ENCODE results near the gene SWSAP1.

The SWSAP1 gene

DNA sequence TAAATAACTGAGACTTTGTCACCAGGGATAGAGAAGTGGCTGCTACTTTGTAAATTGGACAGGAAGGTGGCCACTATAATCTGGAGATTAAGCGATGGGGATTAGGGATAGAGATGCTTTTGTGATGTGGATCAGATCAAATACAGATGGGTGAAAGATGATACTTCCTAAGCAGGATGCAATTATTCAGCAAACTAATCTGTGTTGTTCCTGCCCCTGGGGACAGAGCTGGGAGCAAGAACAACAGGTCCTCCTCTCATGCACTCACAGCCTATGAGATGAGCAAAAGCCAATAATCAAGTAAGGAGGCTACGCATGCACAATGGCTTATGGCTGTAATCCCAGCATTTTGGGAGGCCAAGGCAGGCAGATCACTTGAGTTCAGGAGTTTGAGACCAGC is 40.1 kb downstream of the SWSAP1 start:
- DNase-seq (ENCODE audit: low spot score) = no peak

- DNase-seq (ENCODE audit: low spot score) = no peak
These were observed 42.0 kb downstream of the SWSAP1 start for GRCh38 chr19:11416346-11417052.

- no peak for DNase-seq (ENCODE audit: low spot score)
These were observed 43.7 kb downstream of the SWSAP1 start for GRCh38 chr19:11418094-11418548.

- no peak for DNase-seq (ENCODE audit: low spot score)
These were observed 44.4 kb downstream of the SWSAP1 start, which contains the start of gene RGL3 for GRCh38 chr19:11418549-11419506. Gene RGL3 (minus strand): TSS chr19:11419314. CDS start chr19:11419278, 36 bp downstream.

DNA sequence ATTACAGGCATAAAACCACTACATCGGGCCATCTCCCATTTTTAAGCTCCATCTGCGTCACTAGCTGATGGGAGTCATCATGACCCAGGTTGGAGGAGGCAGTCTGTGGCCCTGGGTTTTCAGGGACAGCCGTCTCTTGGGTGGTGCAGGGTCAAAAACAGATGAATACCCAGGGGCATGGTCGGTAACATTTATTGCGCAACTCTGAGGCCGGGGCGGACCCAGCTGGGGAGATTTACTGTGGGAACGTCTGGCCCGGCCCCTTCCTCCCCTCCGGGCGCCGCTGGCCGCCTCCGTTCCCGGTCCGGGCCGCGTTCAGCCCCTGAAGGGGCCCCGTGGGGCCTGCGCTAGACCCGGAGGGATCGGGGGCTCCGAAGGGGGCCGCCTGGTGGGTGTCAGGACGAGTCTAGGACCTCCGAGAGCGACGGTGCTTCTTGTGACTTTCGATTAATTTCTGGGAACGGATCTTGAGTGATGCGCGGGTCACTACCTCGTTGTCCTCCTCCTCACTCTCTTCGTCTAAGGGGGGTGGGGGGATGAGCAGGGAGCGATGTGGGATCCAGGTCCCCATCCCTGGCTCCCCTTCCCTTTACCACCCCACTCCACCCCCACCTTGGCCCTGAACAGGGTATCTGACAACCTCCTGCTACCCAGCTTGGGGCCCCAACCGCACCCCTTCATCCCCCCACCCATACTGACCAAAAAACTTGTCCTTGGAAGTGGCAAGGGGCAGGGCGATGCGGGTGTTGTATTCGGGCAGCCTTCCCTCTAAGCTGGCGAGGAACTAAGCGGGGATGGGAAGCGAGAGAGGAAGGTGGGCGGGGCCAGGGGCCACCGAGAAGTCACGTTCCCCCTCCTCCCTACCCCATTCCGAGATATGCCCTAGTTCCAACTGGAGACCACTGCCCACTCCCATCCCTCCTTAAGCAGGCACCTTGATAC is 46.2 kb downstream of the SWSAP1 start:
- DNase-seq (ENCODE audit: low spot score) = peak; percentile 55

DNA sequence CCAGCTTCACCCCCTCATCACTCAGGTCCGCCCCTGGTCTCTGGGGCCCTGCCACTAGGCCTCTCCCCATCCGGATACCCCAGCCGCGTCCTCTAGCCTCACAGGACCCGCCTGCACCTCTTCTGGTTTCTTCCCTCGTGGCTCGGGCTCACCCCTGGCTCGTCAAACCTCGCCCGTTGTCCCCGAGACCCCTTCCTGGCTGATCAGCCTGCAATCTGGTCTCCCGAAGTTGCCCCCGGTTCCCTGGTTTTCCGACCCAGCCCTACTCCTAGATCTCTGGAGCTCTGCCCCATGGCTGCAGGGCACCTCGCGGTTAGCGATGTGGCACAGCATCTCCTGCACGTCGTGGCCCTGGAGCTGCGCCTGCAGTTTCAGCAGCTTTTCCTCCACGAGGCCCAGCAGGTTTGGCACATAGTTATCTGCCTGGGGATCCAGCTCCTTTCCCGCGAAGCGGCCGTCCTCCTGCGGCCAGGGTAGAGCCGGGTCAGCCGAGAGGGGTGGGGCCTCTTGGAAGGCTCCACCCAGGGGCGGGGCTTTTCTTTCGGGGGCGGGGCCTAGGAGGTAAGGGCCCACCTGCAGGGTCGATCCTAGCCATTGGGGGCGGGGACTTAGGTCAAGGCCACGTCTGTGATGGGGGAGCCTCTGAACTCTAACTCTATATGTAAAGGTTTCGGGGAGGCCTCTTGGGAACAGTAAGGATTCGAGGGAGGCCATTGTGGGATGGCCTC is 47.1 kb downstream of the SWSAP1 start:
- peak; percentile 82 for DNase-seq (ENCODE audit: low spot score)

DNA sequence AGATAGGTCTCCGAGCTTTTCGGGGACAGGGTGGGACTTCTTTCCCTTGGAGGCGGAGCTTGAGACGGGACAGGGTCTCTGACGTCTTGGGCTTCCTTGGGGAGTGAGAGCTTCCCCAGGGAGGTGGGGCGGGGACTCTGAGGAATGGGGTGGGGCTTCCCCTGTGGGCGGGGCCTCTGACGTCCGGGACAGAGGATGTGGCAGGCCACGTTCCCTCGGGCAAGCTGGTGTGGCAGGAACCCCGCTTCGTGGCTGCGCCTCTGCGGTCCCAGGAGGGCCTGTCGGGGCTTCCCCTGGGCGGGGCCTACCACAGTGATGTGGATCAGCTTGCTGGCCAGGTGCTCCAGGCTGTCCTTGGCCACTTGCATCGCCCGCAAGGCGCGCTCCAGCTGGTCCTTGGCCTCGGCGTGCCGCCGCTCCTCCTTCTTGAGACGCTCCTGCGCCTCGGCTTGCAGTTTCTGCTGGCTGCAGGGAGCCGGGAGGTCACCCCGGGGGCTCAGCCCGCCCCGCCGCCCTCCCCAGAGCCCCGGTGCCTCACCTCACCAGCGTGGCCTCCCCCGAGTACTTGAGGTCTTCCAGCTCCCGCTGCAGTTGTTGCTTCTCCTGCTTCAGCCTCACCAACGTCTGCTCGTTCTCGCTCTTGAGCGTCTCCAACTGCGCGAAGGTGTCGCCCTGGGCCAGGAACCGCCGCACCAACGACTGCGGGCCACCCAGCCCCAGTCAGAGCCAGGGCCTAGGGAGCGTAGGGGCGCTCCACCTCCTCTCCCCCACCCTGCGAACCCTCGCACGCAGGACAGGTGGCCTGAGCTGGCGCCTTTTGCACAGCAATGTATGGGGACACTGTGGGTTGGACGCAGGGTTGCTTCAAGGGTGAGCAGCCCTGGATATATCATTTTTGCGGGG is 47.9 kb downstream of the SWSAP1 start:
- peak; percentile 94 for DNase-seq (ENCODE audit: low spot score)

- DNase-seq (ENCODE audit: low spot score) = no peak
These were observed 48.8 kb downstream of the SWSAP1 start for GRCh38 chr19:11423164-11423790.

DNA sequence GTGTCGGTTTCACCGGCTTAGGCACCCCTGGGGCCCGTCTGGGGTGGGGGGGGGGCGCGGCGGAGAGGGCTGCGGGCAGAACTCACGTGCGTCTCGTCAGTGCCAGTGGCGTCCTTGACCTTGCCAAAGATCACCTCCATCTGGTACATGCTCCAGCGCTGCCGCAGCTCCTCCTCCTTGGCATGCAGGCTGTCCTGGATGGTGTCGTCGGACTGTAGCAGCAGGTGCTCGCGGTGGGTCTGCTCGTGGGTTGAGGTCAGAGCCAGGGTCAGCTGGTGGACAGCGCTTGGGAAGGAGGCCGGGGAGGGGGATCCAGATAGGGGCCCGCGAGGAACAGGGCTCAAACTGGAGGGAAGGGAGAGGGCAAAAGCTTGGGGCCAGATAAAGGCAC is 49.3 kb downstream of the SWSAP1 start:
- no peak for DNase-seq (ENCODE audit: low spot score)

Data from germinal center (tissue), 1 donor.